T47D (cell line): ENCODE data around the gene PPM1F.

Source experiments
- DNase-seq, 2 experiments: peaks; one replicate each; pipeline versions ENCODE4 v3.0.0 to v3.0.0-alpha.2; 2011 to 2012; ENCODE audit warnings: low read depth in 1 of 2, low spot score in 1 of 2
- JUND ChIP-seq: IDR thresholded peaks from 2 replicates; pipeline ENCODE4 v1.6.1; 2012; ENCODE audit warnings: low read depth
- in situ Hi-C: cut with HindIII; loops from 2 replicates; pipeline ENCODE4 v1.10.0; 2016; ENCODE audit warnings: low sequenced_read_pairs, low pct_unique_long_range_greater_than_20kb

The PPM1F gene

GRCh38 chr22:21939461-21939913, 13.2 kb downstream of the PPM1F start:
- TF ChIP-seq JUND = no peak
- in situ Hi-C loops = no loop called here
- DNase-seq = no peak

- no peak for DNase-seq
- in situ Hi-C loops = no loop called here
- TF ChIP-seq JUND = no peak
Measured at GRCh38 chr22:21938906-21939305, 13.7 kb downstream of the PPM1F start.

DNA sequence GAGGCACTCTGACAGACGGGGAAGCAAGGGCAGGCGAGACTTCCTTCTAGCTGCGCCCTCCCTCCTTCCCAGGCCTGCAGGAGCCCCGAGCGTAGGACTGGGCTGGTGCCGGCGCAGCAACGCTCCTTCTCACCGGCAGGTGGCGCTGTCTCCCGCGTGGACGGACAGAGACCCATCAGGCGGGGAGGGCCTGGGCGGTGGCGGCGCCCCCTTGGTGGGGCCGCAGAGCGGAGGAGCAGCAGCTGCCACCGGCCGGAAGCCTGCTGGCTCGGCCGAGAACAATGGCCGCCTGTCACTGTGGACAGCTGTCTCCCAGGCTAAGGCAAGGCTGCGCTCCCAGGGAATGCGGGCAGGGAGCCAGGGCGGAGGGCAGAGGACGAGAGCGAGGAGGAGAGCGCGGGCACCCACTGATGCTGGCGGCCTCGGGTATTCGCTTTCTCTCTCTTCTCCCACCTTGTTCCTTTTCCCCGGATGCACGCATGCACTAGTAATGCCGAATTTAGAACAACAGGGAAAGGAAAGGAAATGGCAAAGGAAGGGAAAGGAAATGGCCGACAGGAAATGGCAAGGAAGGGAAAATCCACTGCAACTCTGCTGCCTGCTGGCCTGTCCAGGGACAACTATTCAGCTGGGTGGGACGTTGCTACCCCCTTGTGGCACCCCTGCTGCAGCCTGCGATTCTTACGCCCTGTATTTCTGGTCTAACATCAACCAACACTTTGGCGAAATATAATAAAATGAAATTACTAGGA, 14.4 kb downstream of the PPM1F start:
- peak; percentile 74 to 84 for DNase-seq
- no peak for TF ChIP-seq JUND
- in situ Hi-C loops = no loop called here

- in situ Hi-C loops = no loop called here
- TF ChIP-seq JUND = no peak
- DNase-seq = no peak
Measured at GRCh38 chr22:21937821-21938070, 14.9 kb downstream of the PPM1F start.

DNA sequence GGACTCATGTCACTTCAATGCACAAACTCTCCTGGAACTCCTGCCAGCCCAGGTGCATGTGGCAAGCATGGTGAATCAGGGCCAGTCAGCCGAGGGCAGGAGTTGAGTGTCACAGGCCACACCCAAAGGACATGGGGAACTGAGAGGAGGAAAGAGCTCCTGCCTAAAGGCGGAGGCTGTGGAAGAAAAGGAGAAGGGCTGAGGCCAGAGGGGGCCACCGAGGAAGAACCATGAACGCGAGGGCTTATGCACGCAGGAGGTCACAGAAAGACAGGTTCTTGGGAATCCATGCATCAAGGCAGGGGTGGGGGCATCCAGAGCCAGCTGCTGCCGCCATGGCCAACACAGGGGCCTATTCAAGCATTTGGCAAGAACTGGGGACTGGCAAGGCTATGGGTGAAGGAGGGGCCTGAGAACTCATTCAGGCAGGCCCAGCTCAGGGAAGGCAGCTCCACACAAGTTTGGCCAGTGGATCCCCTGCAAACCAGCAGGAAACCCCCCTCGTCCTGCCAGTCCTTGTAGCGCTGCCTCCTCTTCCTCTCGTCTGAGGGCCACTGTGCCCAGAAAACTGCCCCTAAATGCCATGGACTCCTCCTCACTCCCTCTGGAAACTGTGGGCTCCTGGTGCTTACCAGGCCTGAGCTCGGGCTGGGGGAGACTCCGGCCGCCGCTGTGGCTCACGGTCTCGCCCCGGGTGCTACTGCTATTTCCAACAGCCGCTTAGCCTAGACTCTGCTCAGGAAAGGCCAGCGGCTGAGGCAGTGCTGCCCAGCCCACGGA, 15.4 kb downstream of the PPM1F start:
- DNase-seq = no peak
- no peak for TF ChIP-seq JUND
- in situ Hi-C loops = no loop called here

DNA sequence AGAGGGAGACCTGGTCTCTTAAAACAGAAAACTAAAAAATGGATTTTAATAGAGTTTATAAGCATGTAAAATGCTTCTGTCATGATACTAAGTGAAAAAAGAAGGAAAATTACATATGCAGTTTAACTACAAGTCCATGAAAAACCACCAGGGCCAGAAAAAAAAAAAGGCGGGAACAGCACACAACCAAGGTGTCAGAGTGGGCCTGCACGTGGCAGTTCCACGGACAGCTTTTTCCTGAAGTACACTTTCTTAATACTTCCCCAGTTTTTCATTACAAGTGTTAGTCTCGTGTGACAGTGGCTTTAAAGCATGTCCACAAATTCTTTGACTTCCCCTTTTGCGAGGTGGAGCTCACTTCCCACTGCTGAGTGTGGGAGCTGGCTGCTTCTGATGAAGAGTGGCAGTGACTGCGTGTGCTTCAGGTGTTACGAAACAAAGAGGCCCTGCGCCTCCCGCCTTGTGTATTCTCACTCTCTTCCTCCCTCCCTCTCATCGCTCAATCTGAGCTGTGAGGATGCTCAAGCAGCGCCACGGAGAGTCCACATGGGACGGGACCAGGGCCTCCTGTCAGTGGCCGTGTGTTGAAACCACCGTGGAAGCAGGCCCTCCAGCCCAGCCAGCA, 16.4 kb downstream of the PPM1F start:
- DNase-seq = no peak
- in situ Hi-C loops = no loop called here
- no peak for TF ChIP-seq JUND

DNA sequence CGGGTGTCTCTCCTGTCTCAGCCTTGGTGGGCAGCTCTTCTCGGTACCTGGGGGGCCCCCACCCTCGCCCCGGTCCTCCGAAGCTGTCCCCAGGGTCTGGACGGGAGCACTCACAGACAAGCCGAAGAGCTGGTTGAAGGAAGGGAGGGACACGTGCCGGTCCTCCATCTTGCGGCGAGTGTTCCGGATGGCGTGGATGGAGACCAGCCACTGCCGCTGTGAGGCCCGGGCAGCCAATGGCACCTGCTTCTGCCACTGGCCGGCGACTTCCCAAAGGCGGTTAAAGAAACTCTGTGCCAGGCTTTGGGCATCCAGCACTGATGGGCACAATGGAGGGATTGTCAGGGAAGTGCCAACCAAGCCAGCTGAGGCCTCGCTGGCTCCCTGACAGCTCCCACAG, 18.7 kb downstream of the PPM1F start:
- no peak for TF ChIP-seq JUND
- in situ Hi-C loops = no loop called here
- no peak for DNase-seq

GRCh38 chr22:21933413-21933812, 19.2 kb downstream of the PPM1F start:
- DNase-seq = no peak
- no peak for TF ChIP-seq JUND
- in situ Hi-C loops = no loop called here

GRCh38 chr22:21932347-21932746, 20.3 kb downstream of the PPM1F start:
- in situ Hi-C loops = no loop called here
- TF ChIP-seq JUND = no peak
- no peak for DNase-seq

DNA sequence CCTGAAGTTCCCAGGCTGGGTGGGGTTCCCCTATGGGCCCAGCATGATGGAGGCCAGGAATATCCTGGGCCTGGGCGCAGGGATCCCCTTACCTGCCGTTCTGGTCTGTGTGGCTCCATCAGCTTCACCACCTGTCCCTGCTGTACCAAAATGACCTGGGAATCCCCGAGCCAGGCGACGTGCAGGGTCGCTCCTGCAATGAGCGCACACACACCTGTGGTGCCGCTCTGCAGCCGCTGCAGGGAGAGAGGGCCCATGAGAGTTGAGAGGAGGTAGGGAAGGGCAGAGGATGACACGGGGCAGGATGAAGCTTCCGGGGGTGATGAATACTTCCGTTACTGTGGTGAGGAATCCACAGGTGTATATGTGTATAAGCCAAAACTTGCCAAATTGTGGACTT, 21.6 kb downstream of the PPM1F start:
- no peak for TF ChIP-seq JUND
- DNase-seq = no peak
- in situ Hi-C loops = no loop called here

- DNase-seq = no peak
- in situ Hi-C loops = no loop called here
- TF ChIP-seq JUND = no peak
Measured at GRCh38 chr22:21929253-21929652, 23.4 kb downstream of the PPM1F start.

GRCh38 chr22:21928048-21928447, 24.6 kb downstream of the PPM1F start:
- TF ChIP-seq JUND = no peak
- in situ Hi-C loops = no loop called here

GRCh38 chr22:21927174-21927823, 25.3 kb downstream of the PPM1F start:
- in situ Hi-C loops = no loop called here
- TF ChIP-seq JUND = no peak
- no peak for DNase-seq

More at GRCh38 chr22:21928048-21928447, 24.6 kb downstream of the PPM1F start:
- no peak for DNase-seq
